Measurements from ENCODE around the gene STAC. TPM values are rescaled to one million over a fixed set of nuclear protein-coding genes. Genes with fewer than 3 reads are reported as not detected.

STAC gene
- total and polyA plus RNA-seq, 9 of the 15 experiments (the other 6 are each of a cell fraction or from before 2014, with no cell fraction given): 0.11 TPM; not detected in 8

DNA sequence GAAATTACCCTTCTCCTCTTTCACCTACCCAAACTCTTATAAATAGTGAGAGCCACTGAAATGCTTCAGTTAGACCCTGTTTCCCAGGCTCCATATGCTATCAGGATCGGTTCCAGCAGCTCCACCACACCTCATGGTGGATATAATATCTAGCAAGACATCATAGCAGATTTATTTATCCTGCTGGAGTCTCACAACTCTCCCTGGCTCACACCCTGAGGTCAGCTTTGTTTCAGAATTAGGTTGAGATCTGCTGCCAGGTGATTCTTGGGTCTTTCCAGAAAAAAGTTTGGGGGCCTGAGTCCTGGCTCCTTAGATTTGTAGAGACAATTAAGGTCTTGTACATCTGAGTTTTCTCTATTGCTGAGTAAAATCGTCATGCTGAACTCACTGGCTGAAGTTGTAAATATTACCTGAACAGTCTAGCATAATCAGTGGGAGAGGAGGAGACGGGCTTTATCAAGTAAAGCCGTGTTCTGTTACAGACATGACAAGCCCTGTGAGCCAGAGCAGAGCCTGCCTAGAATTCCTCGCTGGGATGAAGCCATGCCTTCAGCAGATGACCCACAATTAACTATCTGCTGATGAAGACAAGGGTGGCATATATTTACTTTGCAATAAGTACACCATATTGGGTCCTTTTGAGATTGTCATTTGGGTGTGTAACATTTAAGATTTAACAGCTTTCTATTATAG lies 131.6 kb downstream of the STAC start:
- DNase-seq (ENCODE audit: extremely low read depth in 1 of 4, low spot score in 3 of 4) (no peak), ATAC-seq (no peak), FAIRE-seq (no peak)
- WGBS (ENCODE audit: insufficient coverage, low coverage, missing lambda C conversion rate): 1% methylated on average over 5 of the region's 5 CpGs
- ChIA-PET POLR2A (no interaction called here), CTCF (ENCODE audit: low intra/inter-chr PET ratio) (no interaction called here)
- no peaks in the 10 kb centered on the region for H3K9me1 ChIP-seq (ENCODE audit: control insufficient read depth, insufficient read depth, low read length)
- H3K4me1 ChIP-seq (replicated peaks in 1 of 2; ENCODE audit: control insufficient read depth in 2 of 2, insufficient read depth in 2 of 2, low read length in 2 of 2): no peaks in the 10 kb centered on the region
- H3K4me3 ChIP-seq: no peak overlapping the region
- H3K9ac ChIP-seq (ENCODE audit: insufficient read depth in 1 of 2, low read depth in 2 of 2, low read length in 2 of 2): no peak overlapping the region
- intact Hi-C loops (cut with micrococcal nuclease): no loop called here
- in situ Hi-C loops (cut with MboI): no loop called here
- H4K20me1 ChIP-seq (replicated peaks; ENCODE audit: control insufficient read depth, insufficient read depth, low read length): no peaks in the 10 kb centered on the region
- BruUV-seq (replicated peaks): no TSS peak
- no peak overlapping the region for H2AFZ ChIP-seq (ENCODE audit: low read depth, low read length)
- H3K27ac ChIP-seq (ENCODE audit: extremely low read depth, low read depth, low read length): no peak overlapping the region
- no peaks in the 10 kb centered on the region for H3K9me3 ChIP-seq (replicated peaks; ENCODE audit: control insufficient read depth, insufficient read depth, low read depth, low read length)
- no peak overlapping the region for H3K4me2 ChIP-seq (ENCODE audit: insufficient read depth, low read length)
- H3K27me3 ChIP-seq (ENCODE audit: control insufficient read depth in 2 of 2, insufficient read depth in 2 of 2, low read length in 2 of 2): no peaks in the 10 kb centered on the region
- TF ChIP-seq FIP1L1 (IDR thresholded peaks at IDR 0.05; ENCODE audit: low read depth, low read length, poor library complexity, severe bottlenecking) (no peak), RBM22 (IDR thresholded peaks at IDR 0.05; ENCODE audit: low read depth, low read length, poor library complexity, severe bottlenecking) (no peak), ELF2 (CRISPR knock-in tag; IDR thresholded peaks at IDR 0.05) (no peak), PHF8 (IDR thresholded peaks at IDR 0.05; ENCODE audit: borderline replicate concordance, low read length) (no peak), TFAM (CRISPR knock-in tag; conservative IDR thresholded peaks at IDR 0.05) (no peak), CCAR2 (IDR thresholded peaks at IDR 0.05; ENCODE audit: low read depth, low read length) (no peak), ERF (CRISPR knock-in tag; IDR thresholded peaks at IDR 0.05) (no peak), PRMT5 (CRISPR knock-in tag; IDR thresholded peaks at IDR 0.05) (no peak), PHF20 (IDR thresholded peaks at IDR 0.05; ENCODE audit: partially characterized antibody) (no peak), ZNF436 (CRISPR knock-in tag; IDR thresholded peaks at IDR 0.05) (no peak)
- no peaks in the 10 kb centered on the region for H3K79me2 ChIP-seq (ENCODE audit: control insufficient read depth, insufficient read depth, low read length)
- no peaks in the 10 kb centered on the region for H3K36me3 ChIP-seq (ENCODE audit: control insufficient read depth, insufficient read depth, low read length)

Measured in K562 (cell line).